Ishikawa (cell line): Measurements from ENCODE around the gene CCT3.

ENCODE experiments used
- CEBPB ChIP-seq: IDR thresholded peaks from 2 replicates; pipeline ENCODE4 v1.6.1; 2012
- CREB1 ChIP-seq: IDR thresholded peaks from 2 replicates; pipeline ENCODE4 v1.6.1; 2012; ENCODE audit warnings: low read depth
- EGR1 ChIP-seq: IDR thresholded peaks from 2 replicates; pipeline ENCODE4 v1.6.1; 2012
- EP300 ChIP-seq: IDR thresholded peaks from 2 replicates; pipeline ENCODE4 v1.6.1; 2012; ENCODE audit warnings: borderline replicate concordance
- FOXM1 ChIP-seq: IDR thresholded peaks from 2 replicates; pipeline ENCODE4 v1.6.1; 2012; ENCODE audit warnings: low read depth, borderline replicate concordance
- NFIC ChIP-seq: IDR thresholded peaks from 2 replicates; pipeline ENCODE4 v1.6.1; 2012
- RAD21 ChIP-seq: IDR thresholded peaks from 2 replicates; pipeline ENCODE4 v1.6.1; 2012; ENCODE audit warnings: low read depth
- TAF1 ChIP-seq: IDR thresholded peaks from 2 replicates; pipeline ENCODE4 v1.6.1; 2012; ENCODE audit warnings: low read depth, mild to moderate bottlenecking
- TCF12 ChIP-seq: IDR thresholded peaks from 2 replicates; pipeline ENCODE4 v1.6.1; 2012; ENCODE audit warnings: low read depth
- TEAD4 ChIP-seq: IDR thresholded peaks from 2 replicates; pipeline ENCODE4 v1.6.1; 2012
- YY1 ChIP-seq: IDR thresholded peaks from 2 replicates; pipeline ENCODE4 v1.6.1; 2012; ENCODE audit warnings: low read depth
- ZBTB7A ChIP-seq: IDR thresholded peaks from 2 replicates; pipeline ENCODE4 v1.6.1; 2012; ENCODE audit warnings: low read depth
- TF ChIP-seq, protein P1 (sequence below): IDR thresholded peaks from 2 replicates; pipeline ENCODE4 v1.6.1; 2012
- TF ChIP-seq, protein P2 (sequence below): IDR thresholded peaks from 2 replicates; pipeline ENCODE4 v1.6.1; 2012
- TF ChIP-seq, protein P3 (sequence below): IDR thresholded peaks from 2 replicates; pipeline ENCODE4 v1.6.1; 2012; ENCODE audit warnings: low read depth, mild to moderate bottlenecking

Gene CCT3

DNA sequence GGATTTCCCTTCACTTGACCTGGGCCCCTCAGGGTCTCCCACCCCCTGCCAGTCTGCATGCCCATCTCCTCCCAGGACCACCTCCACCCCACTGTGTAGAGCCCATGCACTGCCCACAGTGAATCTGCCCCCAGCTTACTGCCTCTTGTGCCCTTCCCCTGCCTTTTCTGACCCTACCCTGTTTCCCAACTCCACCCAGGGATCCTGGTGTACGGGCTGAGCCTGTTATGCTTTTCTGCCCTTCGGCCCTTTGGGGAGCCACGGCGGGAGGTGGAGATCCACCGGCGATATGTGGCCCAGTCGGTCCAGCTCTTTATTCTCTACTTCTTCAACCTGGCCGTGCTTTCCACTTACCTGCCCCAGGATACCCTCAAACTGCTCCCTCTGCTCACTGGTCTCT is 52.0 kb downstream of the CCT3 start:
- TF ChIP-seq TCF12 (no peak), NFIC (no peak), CREB1 (no peak), FOXM1 (no peak), YY1 (no peak), TEAD4 (no peak), EP300 (no peak)
- TF ChIP-seq, protein P1, sequence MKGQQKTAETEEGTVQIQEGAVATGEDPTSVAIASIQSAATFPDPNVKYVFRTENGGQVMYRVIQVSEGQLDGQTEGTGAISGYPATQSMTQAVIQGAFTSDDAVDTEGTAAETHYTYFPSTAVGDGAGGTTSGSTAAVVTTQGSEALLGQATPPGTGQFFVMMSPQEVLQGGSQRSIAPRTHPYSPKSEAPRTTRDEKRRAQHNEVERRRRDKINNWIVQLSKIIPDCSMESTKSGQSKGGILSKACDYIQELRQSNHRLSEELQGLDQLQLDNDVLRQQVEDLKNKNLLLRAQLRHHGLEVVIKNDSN: no peak
- TF ChIP-seq, protein P2, sequence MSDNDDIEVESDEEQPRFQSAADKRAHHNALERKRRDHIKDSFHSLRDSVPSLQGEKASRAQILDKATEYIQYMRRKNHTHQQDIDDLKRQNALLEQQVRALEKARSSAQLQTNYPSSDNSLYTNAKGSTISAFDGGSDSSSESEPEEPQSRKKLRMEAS: no peak
- TF ChIP-seq, protein P3, sequence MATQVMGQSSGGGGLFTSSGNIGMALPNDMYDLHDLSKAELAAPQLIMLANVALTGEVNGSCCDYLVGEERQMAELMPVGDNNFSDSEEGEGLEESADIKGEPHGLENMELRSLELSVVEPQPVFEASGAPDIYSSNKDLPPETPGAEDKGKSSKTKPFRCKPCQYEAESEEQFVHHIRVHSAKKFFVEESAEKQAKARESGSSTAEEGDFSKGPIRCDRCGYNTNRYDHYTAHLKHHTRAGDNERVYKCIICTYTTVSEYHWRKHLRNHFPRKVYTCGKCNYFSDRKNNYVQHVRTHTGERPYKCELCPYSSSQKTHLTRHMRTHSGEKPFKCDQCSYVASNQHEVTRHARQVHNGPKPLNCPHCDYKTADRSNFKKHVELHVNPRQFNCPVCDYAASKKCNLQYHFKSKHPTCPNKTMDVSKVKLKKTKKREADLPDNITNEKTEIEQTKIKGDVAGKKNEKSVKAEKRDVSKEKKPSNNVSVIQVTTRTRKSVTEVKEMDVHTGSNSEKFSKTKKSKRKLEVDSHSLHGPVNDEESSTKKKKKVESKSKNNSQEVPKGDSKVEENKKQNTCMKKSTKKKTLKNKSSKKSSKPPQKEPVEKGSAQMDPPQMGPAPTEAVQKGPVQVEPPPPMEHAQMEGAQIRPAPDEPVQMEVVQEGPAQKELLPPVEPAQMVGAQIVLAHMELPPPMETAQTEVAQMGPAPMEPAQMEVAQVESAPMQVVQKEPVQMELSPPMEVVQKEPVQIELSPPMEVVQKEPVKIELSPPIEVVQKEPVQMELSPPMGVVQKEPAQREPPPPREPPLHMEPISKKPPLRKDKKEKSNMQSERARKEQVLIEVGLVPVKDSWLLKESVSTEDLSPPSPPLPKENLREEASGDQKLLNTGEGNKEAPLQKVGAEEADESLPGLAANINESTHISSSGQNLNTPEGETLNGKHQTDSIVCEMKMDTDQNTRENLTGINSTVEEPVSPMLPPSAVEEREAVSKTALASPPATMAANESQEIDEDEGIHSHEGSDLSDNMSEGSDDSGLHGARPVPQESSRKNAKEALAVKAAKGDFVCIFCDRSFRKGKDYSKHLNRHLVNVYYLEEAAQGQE: no peak

DNA sequence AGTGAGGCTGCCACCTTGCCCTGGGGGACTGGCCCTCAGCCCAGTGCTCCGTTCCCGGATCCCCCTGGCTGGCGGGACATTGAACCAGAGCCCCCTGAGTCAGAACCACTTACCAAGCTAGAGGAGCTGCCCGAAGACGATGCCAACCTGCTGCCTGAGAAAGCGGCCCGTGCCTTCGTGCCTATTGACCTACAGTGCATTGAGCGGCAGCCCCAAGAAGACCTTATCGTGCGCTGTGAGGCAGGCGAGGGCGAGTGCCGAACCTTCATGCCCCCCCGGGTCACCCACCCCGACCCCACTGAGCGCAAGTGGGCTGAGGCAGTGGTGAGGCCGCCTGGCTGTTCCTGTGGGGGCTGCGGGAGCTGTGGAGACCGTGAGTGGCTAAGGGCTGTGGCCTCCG is 52.7 kb downstream of the CCT3 start:
- TF ChIP-seq, protein P3: no peak
- TF ChIP-seq, protein P2: no peak
- TF ChIP-seq RAD21 (no peak), YY1 (no peak), FOXM1 (no peak), EGR1 (no peak), TAF1 (no peak), TEAD4 (no peak), CREB1 (no peak), NFIC (no peak), CEBPB (no peak), ZBTB7A (no peak)

DNA sequence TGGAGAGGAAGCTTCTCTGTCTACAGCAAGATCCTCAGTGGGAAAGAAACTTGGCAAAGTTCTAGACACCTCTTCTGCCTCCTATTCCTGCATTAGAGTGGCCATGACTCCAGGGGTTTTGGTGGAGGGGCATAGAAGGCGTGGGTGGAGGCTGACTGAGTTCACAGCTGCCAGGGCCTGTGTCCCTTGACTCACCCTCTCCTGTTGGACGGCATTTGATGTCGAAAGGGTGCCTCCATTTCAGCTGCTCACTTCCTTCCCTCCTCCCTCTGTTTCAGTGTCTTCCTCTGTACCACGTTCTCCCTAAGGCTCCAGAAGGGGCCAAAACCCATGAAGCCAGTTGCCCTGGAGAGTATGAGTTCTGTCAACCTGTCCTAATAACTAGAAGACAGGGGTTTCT is 53.3 kb downstream of the CCT3 start:
- TF ChIP-seq TEAD4: no peak
- no peak for TF ChIP-seq TCF12
- no peak for TF ChIP-seq ZBTB7A
- no peak for TF ChIP-seq YY1
- TF ChIP-seq, protein P3: no peak
- TF ChIP-seq NFIC: no peak
- TF ChIP-seq, protein P1: no peak
- TF ChIP-seq TAF1: no peak
- no peak for TF ChIP-seq EP300
- no peak for TF ChIP-seq RAD21
- no peak for TF ChIP-seq EGR1
- no peak for TF ChIP-seq CEBPB
- no peak for TF ChIP-seq FOXM1
- no peak for TF ChIP-seq CREB1
- TF ChIP-seq, protein P2: no peak

DNA sequence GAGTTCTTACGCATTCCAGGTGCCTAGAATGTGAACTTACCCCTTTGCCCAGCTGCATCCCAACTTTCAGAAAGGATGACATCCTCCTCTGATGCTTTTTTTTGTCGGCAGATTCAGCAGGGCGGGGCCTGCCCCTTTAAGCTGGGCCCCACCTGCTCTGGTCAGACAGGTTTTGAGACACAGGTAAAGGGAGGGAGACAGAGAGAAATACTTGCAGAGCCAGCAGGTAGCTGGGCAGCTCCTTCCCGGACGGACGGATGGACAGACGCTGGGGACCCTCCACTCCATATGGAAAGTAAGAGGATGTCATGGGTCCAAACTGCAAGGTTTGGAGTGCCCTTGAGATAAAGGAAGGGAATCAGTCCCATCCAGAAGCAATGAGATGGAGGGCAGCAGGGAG is 54.0 kb downstream of the CCT3 start, which contains the start of gene TMEM79:
TSS of gene TMEM79 (plus strand) at position 214 of the 400 bp plus-strand sequence. CDS start 902 bp downstream, outside the sequence.
- no peak for TF ChIP-seq NFIC
- TF ChIP-seq TEAD4: no peak
- TF ChIP-seq EGR1: no peak
- TF ChIP-seq ZBTB7A: no peak
- TF ChIP-seq, protein P3: no peak
- no peak for TF ChIP-seq TCF12
- TF ChIP-seq YY1: no peak
